Testis (tissue), 3 donors: ENCODE measurements around the gene SLC26A8. TPM values are rescaled to one million over a fixed set of nuclear protein-coding genes. Genes with fewer than 3 reads are reported as not detected.

Experiments used
- DNase-seq: peaks from one replicate; pipeline ENCODE4 v3.0.0-alpha.2; 2019
- H3K27ac ChIP-seq, 2 donors: fragments of 200-600 bp; sonication (generic); one replicate each; pipeline ENCODE4 v1.5.1; 2019
- H3K27me3 ChIP-seq: fragments of 200-600 bp; sonication (generic); one replicate; pipeline ENCODE4 v1.5.1; 2019
- H3K36me3 ChIP-seq: fragments of 200-600 bp; sonication (generic); one replicate; pipeline ENCODE4 v1.5.1; 2017; ENCODE audit warnings: low read depth; ENCODE audit errors: missing control alignments
- H3K4me1 ChIP-seq: fragments of 200-600 bp; sonication (generic); one replicate; pipeline ENCODE4 v1.5.1; 2019
- H3K4me3 ChIP-seq, 2 donors: fragments of 200-600 bp; sonication (generic); one replicate each; pipeline ENCODE4 v1.5.1; 2017 to 2019
- H3K9me3 ChIP-seq: fragments of 200-600 bp; sonication (generic); one replicate; pipeline ENCODE4 v1.5.1; 2017
- CTCF ChIP-seq, 3 experiments: fragments of 450-650 bp in 2 of 3; fragments of 200-600 bp in 1 of 3; sonication (generic) in 1 of 3; IDR thresholded peaks; one replicate each; pipeline ENCODE4 v1.5.1; 2016 to 2019; ENCODE audit warnings: antibody characterized with exemption in 3 of 3, mild to moderate bottlenecking in 2 of 3, moderate library complexity in 1 of 3
- POLR2A ChIP-seq: fragments of 450-650 bp; IDR thresholded peaks from one replicate; pipeline ENCODE4 v1.6.1; 2017; ENCODE audit warnings: antibody characterized with exemption, mild to moderate bottlenecking, moderate library complexity
- WGBS, 2 donors: methylation state at CpG; one replicate each; pipeline ENCODE4 v1.1.5; 2018; 5-methylcytosine and 5-hydroxymethylcytosine counted together
- intact Hi-C: fragments of 100-400 bp; cut with DNase I; formaldehyde crosslinking; loops from one replicate; pipeline ENCODE4 v1.15.1; 2023; ENCODE audit warnings: low total_unique reads
- polyA plus RNA-seq: library from polyadenylated mRNA; stranded (reverse); fragments of 350-450 nt; fragmentation: Illumina TruSeq; extraction: RNeasy Lipid Tissue Mini Kit (QIAGEN cat#74804); gene quantifications from one replicate; pipeline ENCODE4 v1.2.3, GENCODE V29; 2014; ENCODE audit warnings: low read depth, low replicate concordance; ENCODE audit not compliant: insufficient read depth
- total RNA-seq, 2 donors: library from RNA; depleted of rRNA; stranded (reverse); fragments of >200 nt; gene quantifications; one replicate each; pipeline ENCODE4 v1.2.3, GENCODE V29; 2016

The SLC26A8 gene
- total and polyA plus RNA-seq, 3 donors from 2014 or later: 52.0 to 160 (median 66.9) TPM

GRCh38 chr6:35960187-35960586 is 64.3 kb downstream of the SLC26A8 start:
- Histone ChIP-seq H3K27ac (no peak overlapping the region), H3K36me3 (no peaks in the 10 kb centered on the region), H3K27me3 (no peaks in the 10 kb centered on the region), H3K9me3 (no peaks in the 10 kb centered on the region), H3K4me1 (no peaks in the 10 kb centered on the region), H3K4me3 (no peak overlapping the region)
- DNase-seq: no peak
- TF ChIP-seq POLR2A (no peak), CTCF (IDR thresholded peaks at IDR 0.05) (no peak)
- intact Hi-C loops: no loop called here
- 88 to 95% methylated on average over 2 of the region's 2 CpGs for WGBS, 2 donors

- H3K4me1 ChIP-seq: no peaks in the 10 kb centered on the region
- no peak overlapping the region for H3K27ac ChIP-seq
- no peaks in the 10 kb centered on the region for H3K9me3 ChIP-seq
- intact Hi-C loops: no loop called here
- H3K27me3 ChIP-seq: no peaks in the 10 kb centered on the region
- H3K4me3 ChIP-seq: no peak overlapping the region
- H3K36me3 ChIP-seq: no peaks in the 10 kb centered on the region
- WGBS, 2 donors: 87 to 90% methylated on average over 4 of the region's 4 CpGs
- no peak for DNase-seq
- no peak for TF ChIP-seq POLR2A
Observed at GRCh38 chr6:35955970-35956369, 68.5 kb downstream of the SLC26A8 start.

- no peak for DNase-seq
- no peaks in the 10 kb centered on the region for H3K9me3 ChIP-seq
- WGBS, 2 donors: 90 to 92% methylated on average over 5 of the region's 5 CpGs
- H3K27me3 ChIP-seq: no peaks in the 10 kb centered on the region
- H3K27ac ChIP-seq: no peak overlapping the region
- no peak overlapping the region for H3K4me3 ChIP-seq
- TF ChIP-seq POLR2A (no peak), CTCF (IDR thresholded peaks at IDR 0.05) (no peak)
- no peaks in the 10 kb centered on the region for H3K36me3 ChIP-seq
- H3K4me1 ChIP-seq: no peaks in the 10 kb centered on the region
- intact Hi-C loops: no loop called here
Observed at GRCh38 chr6:35955521-35955920, 68.9 kb downstream of the SLC26A8 start.

GRCh38 chr6:35955071-35955470 is 69.4 kb downstream of the SLC26A8 start:
- no peaks in the 10 kb centered on the region for H3K9me3 ChIP-seq
- no peak for DNase-seq
- no peak for TF ChIP-seq CTCF (IDR thresholded peaks at IDR 0.05)
- TF ChIP-seq POLR2A: no peak
- H3K4me1 ChIP-seq: no peaks in the 10 kb centered on the region
- H3K4me3 ChIP-seq: no peak overlapping the region
- WGBS, 2 donors: 93 to 96% methylated on average over 8 of the region's 8 CpGs
- H3K27ac ChIP-seq: no peak overlapping the region
- H3K27me3 ChIP-seq: no peaks in the 10 kb centered on the region
- no peaks in the 10 kb centered on the region for H3K36me3 ChIP-seq
- intact Hi-C loops: no loop called here

- no peaks in the 10 kb centered on the region for H3K4me1 ChIP-seq
- TF ChIP-seq CTCF (IDR thresholded peaks at IDR 0.05) (no peak), POLR2A (no peak)
- H3K9me3 ChIP-seq: no peaks in the 10 kb centered on the region
- no peak overlapping the region for H3K27ac ChIP-seq
- WGBS, 2 donors: 78 to 90% methylated on average over 7 of the region's 7 CpGs
- intact Hi-C loops: no loop called here
- H3K4me3 ChIP-seq: no peak overlapping the region
- DNase-seq: no peak
- H3K27me3 ChIP-seq: no peaks in the 10 kb centered on the region
- H3K36me3 ChIP-seq: no peaks in the 10 kb centered on the region
Observed at GRCh38 chr6:35954333-35954732, 70.1 kb downstream of the SLC26A8 start.
